A673 (cell line): ENCODE data around the gene NINJ1.

Experiments used
- CTCF ChIP-seq: fragments of 300-800, 200-600 bp; sonication (generic); conservative IDR thresholded peaks from 2 replicates; pipeline ENCODE4 v1.5.1; 2017; ENCODE audit warnings: low read depth, mild to moderate bottlenecking, antibody characterized with exemption, low read length, moderate library complexity, mixed read lengths
- EZH2 ChIP-seq: fragments of 200-600 bp; sonication (generic); IDR thresholded peaks from 2 replicates; pipeline ENCODE4 v1.6.1; 2017; ENCODE audit warnings: borderline replicate concordance, low read depth, mild to moderate bottlenecking, mixed read lengths, antibody characterized with exemption, low read length; ENCODE audit not compliant: poor library complexity, severe bottlenecking

GRCh38 chr9:93181672-93182435, 47.8 kb upstream of the NINJ1 start:
- TF ChIP-seq CTCF: no peak
- no peak for TF ChIP-seq EZH2
